NCI-H526 (cell line): Measurements from ENCODE around the gene IRX2.
A peak's percentile ranks its signal among the peaks of the same experiment; 100 is the strongest.

Experiments used
- DNase-seq, 2 experiments: peaks; one replicate each; lab custom pipeline; 2025; lab: John Stamatoyannopoulos, UW

IRX2 gene

GRCh38 chr5:2741956-2742355, 9.5 kb downstream of the IRX2 start:
- DNase-seq, result no peak

- DNase-seq, result no peak
These were observed 10.5 kb downstream of the IRX2 start for GRCh38 chr5:2740876-2741555.

GRCh38 chr5:2740051-2740875, 11.2 kb downstream of the IRX2 start:
- DNase-seq, result no peak

GRCh38 chr5:2739360-2740050, 12.0 kb downstream of the IRX2 start:
- peak; percentile 20 to 81 for DNase-seq

- DNase-seq, result no peak
These were observed 12.6 kb downstream of the IRX2 start for GRCh38 chr5:2738700-2739359.

GRCh38 chr5:2738156-2738699, 13.2 kb downstream of the IRX2 start:
- DNase-seq, result no peak

- no peak for DNase-seq
These were observed 14.0 kb downstream of the IRX2 start for GRCh38 chr5:2737273-2738155.

GRCh38 chr5:2736872-2737271, 14.6 kb downstream of the IRX2 start:
- DNase-seq, result no peak

- no peak for DNase-seq
These were observed 15.5 kb downstream of the IRX2 start for GRCh38 chr5:2735996-2736395.

- peak in 1 of 2 experiments; percentile 19 for DNase-seq
These were observed 18.6 kb downstream of the IRX2 start for GRCh38 chr5:2732850-2733249.

GRCh38 chr5:2732004-2732403, 19.5 kb downstream of the IRX2 start:
- DNase-seq, result no peak

- DNase-seq, result no peak
These were observed 22.3 kb downstream of the IRX2 start for GRCh38 chr5:2729189-2729588.

GRCh38 chr5:2727550-2727949, 23.9 kb downstream of the IRX2 start:
- no peak for DNase-seq

GRCh38 chr5:2725980-2726765, 25.3 kb downstream of the IRX2 start:
- no peak for DNase-seq

- no peak for DNase-seq
These were observed 26.6 kb downstream of the IRX2 start for GRCh38 chr5:2724831-2725230.

GRCh38 chr5:2724031-2724581, 27.4 kb downstream of the IRX2 start:
- DNase-seq, result no peak

- no peak for DNase-seq
These were observed 28.6 kb downstream of the IRX2 start for GRCh38 chr5:2722901-2723300.

- DNase-seq, result no peak
These were observed 29.9 kb downstream of the IRX2 start for GRCh38 chr5:2721385-2722138.

- DNase-seq, result no peak
These were observed 32.1 kb downstream of the IRX2 start for GRCh38 chr5:2719332-2719731.
